ENCODE measurements around the gene ACOD1. TPM values are rescaled to one million over a fixed set of nuclear protein-coding genes. Genes with fewer than 3 reads are reported as not detected.

Gene ACOD1
- total and polyA plus RNA-seq, 4 donors, result 0.08 TPM; not detected in 3

- Histone ChIP-seq H3K4me1 (ENCODE audit: control insufficient read depth in 4 of 4, insufficient read depth in 4 of 4, low read length in 3 of 4) (no peaks in the 10 kb centered on the region), H3K4me3 (ENCODE audit: low read depth in 1 of 3, low read length in 3 of 3) (no peak overlapping the region), H3K27me3 (ENCODE audit: control insufficient read depth in 4 of 4, insufficient read depth in 4 of 4, low read length in 3 of 4) (no peaks in the 10 kb centered on the region), H3K9me3 (ENCODE audit: control insufficient read depth in 4 of 4, low read length in 3 of 4) (no peaks in the 10 kb centered on the region), H3K36me3 (ENCODE audit: control insufficient read depth in 4 of 4, insufficient read depth in 3 of 4, low read depth in 1 of 4, low read length in 3 of 4) (no peaks in the 10 kb centered on the region), H3K27ac (ENCODE audit: low read depth in 1 of 2, low read length in 2 of 2) (no peak overlapping the region), H3K9ac (ENCODE audit: low read depth in 1 of 2, low read length in 2 of 2) (no peak overlapping the region)
- TF ChIP-seq RXRA (IDR thresholded peaks at IDR 0.05), result no peak
- no peak for TF ChIP-seq REST (IDR thresholded peaks at IDR 0.05)
- TF ChIP-seq YY1 (IDR thresholded peaks at IDR 0.05), result no peak
- no peak for TF ChIP-seq NR2F2 (IDR thresholded peaks at IDR 0.05)
- no peak for TF ChIP-seq SP1 (IDR thresholded peaks at IDR 0.05)
- no peak for TF ChIP-seq HNF4G (IDR thresholded peaks at IDR 0.05)
- TF ChIP-seq JUND (IDR thresholded peaks at IDR 0.05), result no peak
- no peak for TF ChIP-seq FOXA1 (IDR thresholded peaks at IDR 0.05)
- no peak for TF ChIP-seq CTCF (IDR thresholded peaks at IDR 0.05; ENCODE audit: low read depth, low read length, missing input control)
- TF ChIP-seq TAF1 (conservative IDR thresholded peaks at IDR 0.05), result no peak
- no peak for TF ChIP-seq RAD21 (IDR thresholded peaks at IDR 0.05)
- no peak for TF ChIP-seq HNF4A (conservative IDR thresholded peaks at IDR 0.05)
- TF ChIP-seq ATF3 (IDR thresholded peaks at IDR 0.05), result no peak
- TF ChIP-seq EGR1 (IDR thresholded peaks at IDR 0.05; ENCODE audit: low read depth in 2 of 2), result no peak
- TF ChIP-seq ZBTB33 (IDR thresholded peaks at IDR 0.05), result no peak
- no peak for TF ChIP-seq GABPA (IDR thresholded peaks at IDR 0.05 in 1 of 2, conservative IDR thresholded peaks at IDR 0.05 in 1 of 2)
- TF ChIP-seq MAX (IDR thresholded peaks at IDR 0.05), result no peak
- TF ChIP-seq FOXA2 (IDR thresholded peaks at IDR 0.05), result no peak
- no peak for DNase-seq (ENCODE audit: low spot score)
- WGBS, result 75% methylated on average over 1 of the region's 1 CpG
These were observed 23.2 kb upstream of the ACOD1 start for GRCh38 chr13:76925115-76925514.

Data from liver (tissue), 9 donors.